ENCODE data around the gene C15orf62.

C15orf62 gene

GRCh38 chr15:40755812-40756208 lies 14.0 kb upstream of the C15orf62 start:
- DNase-seq (ENCODE audit: low spot score) = no peak

- DNase-seq (ENCODE audit: low spot score) = no peak
Observed at GRCh38 chr15:40756938-40757337, 12.8 kb upstream of the C15orf62 start.

- no peak for DNase-seq (ENCODE audit: low spot score)
Observed at GRCh38 chr15:40759961-40760360, 9.8 kb upstream of the C15orf62 start.

DNA sequence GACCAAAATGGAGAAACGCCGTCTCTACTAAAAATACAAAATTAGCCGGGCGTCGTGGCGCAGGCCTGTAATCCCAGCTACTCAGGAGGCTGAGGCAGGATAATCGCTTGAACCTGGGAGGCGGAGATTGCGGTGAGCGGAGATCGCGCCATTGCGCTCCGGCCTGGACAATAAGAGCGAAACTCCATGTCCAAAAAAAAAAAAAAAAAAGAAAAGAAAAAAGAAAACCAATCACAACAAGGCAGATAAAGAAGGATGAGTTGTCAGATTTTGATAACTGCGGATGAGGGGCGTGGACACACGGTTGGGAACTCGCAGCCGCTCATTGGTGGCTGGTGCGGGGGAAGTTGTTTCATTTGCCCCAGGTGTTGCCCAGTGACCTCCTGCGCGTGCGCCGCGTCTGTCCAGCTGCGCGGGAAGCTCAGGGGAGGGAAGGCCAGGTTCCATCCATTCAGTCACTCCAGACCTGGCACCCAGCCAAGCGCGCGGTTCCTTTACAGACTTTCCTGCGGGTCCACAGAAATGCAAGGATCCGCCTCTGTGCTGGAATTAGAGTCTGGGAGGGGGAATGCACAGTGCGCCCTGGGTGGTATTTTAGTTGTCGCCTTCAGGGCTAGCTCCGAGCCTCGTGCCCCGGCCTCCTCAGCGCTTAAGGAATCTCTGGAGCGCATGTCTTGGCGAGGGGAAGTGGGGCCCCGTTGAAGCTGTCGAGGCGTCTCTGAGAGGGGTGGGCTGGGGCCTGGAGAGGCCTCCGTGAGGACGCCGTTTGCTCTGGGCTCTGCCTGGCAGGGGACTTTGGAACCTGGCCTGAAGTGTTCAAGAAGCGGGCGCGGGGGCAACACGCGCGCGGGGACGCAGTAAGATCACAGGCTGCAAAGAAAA lies 6.6 kb upstream of the C15orf62 start:
- DNase-seq (ENCODE audit: low spot score) = peak; percentile 11

GRCh38 chr15:40763801-40764628 lies 5.8 kb upstream of the C15orf62 start, which contains the start of gene GCHFR:
Gene GCHFR (plus strand): TSS chr15:40764068. CDS start chr15:40764181, 113 bp downstream.
- peak; percentile 60 for DNase-seq (ENCODE audit: low spot score)

GRCh38 chr15:40764629-40765103 lies 5.1 kb upstream of the C15orf62 start:
- DNase-seq (ENCODE audit: low spot score) = no peak

DNA sequence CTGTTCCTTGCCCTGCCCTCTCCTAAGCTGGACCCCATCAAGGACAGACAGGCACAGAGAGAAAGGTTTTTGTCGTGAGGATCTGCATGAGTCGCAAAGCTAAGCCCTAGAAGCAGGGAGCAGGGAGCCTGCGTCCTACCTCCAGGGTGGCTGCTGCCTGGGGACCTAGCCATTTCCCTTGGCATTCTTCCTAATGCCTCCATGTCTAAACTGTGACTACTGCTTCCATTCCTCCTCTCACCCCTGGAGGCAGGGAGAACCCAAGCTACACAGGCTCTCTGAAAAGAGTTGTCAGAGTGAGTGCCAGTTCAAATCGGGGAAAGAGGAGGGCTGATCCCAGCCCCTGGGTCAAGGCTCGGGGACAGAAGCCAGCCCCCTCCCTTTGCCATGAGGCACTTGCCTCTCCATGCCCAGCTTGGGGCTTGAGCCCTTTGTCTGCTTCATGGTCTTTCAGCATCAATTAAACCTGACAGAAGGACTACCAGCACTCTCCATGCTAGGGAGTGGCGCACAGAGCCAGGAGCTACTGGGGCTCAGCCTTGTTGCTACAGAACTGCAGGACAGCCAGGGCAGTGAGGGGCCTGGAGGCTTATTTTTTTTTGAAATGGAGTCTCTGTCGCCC lies 3.5 kb upstream of the C15orf62 start:
- no peak for DNase-seq (ENCODE audit: low spot score)

DNA sequence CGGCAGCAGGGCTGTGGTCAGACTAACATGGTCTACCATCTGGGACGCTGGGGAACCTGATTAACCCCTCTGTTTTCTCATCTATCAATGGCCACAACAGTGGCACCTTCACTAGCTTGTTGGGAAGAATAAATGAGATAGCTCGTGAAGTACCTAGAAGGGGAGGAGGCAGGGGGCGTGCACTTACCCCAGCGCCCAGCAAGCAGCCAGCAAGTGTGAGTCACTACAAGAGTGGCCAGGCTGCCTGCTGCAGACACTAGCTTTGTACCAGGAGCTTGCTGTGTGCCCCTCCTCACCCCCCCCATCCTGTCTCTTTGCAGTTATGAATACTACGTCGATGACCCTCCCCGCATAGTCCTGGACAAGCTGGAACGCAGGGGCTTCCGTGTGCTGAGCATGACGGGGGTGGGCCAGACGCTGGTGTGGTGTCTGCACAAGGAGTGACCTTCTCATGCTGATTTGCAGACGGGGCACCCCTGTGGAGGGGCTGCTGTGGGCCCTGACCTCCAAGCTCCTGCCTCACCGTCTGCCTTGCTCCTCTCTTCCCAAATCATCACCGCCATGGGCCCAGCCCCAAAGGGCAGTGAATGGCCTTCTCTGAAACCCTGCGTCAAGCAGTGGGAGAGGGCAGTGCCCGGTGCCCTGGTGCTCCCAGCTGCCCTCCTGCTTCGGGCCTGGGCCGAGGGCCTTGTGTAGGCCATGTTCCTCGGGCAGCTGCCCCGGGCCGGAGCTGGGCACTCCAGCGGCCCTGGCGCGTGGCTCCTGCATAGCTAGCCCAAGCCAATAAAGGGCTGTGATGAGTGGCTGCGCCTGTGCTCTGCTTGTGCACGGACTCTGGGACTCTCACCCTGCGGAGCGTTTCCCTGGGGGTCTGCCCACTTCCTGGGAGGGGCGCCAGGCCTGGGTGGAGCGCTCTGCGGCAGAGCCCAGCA lies 2.6 kb upstream of the C15orf62 start:
- DNase-seq (ENCODE audit: low spot score) = no peak

DNA sequence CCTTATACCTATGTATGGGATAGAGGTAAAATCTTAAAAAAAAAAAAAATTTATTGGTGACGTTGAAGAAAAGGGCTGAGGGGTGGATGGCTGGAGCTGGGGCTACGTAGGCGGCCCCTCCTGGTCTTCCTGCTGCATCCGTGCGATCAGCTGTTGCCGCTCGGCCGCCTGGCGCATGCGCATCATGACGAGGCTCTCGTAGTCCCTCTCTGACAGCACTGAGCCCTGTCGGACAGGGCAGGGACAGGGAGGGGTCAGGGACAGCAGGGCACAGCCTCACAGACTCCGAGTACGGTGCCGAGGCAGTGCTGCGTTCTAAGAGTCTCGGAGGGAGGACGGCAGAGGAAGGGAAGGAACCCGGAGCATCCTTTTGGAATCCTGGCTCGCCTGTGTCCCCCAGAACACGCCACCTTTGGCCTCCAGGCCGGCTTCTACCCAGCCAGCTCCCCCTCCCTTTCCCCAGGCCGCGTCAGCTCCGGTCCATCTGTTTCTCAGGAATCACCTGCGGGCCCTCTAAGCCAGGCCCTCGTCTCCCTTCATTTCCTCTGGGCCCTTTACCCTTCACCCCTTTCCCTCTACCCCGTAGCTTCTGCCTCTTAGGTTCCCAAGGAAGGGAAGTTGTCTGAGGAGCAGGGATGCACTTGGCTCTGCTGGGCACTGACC lies 1.8 kb upstream of the C15orf62 start:
- DNase-seq (ENCODE audit: low spot score) = no peak

DNA sequence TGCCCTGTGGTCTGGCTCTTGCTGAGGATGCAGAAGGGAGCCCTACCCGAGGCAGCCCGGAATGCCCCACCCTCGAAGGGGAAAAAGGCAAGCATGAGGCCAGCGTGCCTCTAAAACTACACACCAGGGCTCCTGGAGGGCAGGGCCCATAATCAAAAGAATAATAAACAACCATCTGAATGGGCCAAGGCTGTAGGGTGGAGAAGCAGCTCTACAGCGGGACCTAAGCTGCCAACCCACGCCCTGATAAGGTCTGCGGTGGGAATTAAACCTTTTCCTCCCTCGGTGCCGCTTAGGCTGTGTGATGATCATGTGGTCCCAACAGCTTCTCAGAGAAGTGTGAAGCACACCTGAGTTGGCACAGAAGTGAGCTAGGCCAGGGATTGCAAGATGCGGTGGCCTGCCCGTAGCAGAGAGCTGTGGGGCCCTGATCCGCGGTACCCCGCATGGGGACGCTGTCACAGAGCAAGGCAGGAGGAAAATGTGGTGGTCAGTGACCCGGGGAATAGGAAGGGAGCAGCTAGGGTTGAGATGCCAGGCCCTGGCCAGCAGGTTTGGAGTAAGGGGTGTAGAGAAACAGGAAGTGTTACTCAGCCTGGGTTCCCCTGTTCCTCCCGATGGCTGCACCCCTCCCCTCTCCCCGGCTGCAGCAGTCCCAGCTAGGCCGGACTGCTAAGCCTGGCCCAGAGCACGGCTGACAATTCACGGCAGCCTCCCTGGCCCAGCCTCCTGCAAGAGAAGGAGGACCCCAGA lies 1.1 kb upstream of the C15orf62 start:
- no peak for DNase-seq (ENCODE audit: low spot score)

GRCh38 chr15:40770147-40770721 lies 454 bp downstream of the C15orf62 start:
- no peak for DNase-seq (ENCODE audit: low spot score)

- DNase-seq (ENCODE audit: low spot score) = no peak
Observed at GRCh38 chr15:40771242-40771641, 1.5 kb downstream of the C15orf62 start.

DNA sequence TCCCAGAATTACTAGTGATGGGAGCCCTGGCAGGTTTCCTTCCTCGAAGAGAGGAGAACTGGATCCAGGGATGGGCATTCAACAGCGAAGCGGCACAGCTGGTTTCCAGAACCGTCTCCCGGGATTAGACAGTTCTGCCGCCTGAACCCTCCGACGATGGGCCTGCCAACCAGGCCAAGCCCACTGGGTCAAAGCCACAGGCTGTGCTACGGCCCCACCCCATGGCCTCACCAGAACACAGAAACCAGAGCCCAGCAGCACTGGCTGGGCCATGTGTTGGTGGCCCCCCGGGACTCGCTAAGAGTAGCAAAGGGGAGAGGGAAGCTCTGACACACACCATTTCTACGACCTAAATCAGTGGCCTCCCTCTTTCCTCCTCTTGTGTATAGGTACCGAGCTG lies 2.2 kb downstream of the C15orf62 start:
- no peak for DNase-seq (ENCODE audit: low spot score)

GRCh38 chr15:40773496-40773895 lies 3.7 kb downstream of the C15orf62 start:
- no peak for DNase-seq (ENCODE audit: low spot score)

- DNase-seq (ENCODE audit: low spot score) = no peak
Observed at GRCh38 chr15:40773902-40774301, 4.1 kb downstream of the C15orf62 start.

DNA sequence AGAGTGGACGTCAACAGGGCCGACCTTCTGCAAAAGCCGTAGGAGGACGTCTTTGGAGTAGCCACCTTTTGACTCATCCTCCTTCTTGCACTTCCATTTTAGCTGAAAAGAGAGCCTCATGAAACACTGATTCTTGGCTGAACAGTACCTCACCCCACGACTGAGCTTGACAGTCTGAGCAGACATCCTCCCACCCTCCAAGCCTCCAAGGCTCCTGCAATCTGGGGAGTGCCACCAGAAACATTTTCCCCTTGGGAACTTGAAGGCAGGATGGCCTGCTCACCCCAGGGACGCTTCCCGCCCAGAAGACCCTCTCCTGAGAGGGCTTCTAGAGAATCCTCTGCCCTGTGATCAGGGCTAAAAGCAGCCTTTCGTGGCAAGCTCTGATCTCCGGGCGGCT lies 5.2 kb downstream of the C15orf62 start:
- DNase-seq (ENCODE audit: low spot score) = no peak

DNA sequence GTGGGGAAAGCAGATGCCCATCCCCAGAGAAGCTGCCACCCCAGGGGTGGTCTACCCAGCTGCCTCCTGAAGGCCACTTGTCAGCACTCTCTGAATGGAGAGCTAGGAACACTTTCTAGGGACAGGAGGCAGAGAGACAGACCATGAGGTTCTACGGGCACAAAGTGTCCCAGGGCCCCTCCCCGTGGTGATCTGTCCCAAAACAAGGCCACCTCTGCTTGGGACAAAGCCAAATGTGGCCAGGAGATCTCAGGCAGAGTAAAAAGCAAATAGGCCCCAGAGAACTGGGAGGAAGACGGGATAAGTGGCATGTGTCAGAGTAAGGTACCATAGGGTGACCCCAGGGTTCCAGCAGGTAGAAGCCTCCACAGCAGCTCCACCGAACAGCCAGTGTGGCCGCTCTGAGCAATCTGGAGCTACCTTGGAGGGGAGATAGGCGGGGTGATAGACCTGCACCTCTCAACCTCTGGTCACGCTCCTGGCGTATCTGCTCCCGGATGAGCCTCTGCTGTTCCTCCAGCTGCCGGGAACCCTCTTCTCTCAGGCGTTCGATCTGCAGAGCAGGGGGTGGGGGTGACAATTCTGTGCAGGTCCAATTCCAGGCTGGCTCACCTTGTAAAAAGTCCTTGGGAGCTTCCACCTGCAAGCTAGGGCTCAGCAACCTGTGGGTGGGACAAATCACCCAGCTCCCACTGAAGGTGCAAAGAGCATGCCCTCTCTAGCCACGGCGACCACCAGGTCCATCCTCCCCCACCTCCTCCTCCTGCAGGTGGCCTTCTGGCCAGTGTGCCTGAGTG lies 6.2 kb downstream of the C15orf62 start:
- DNase-seq (ENCODE audit: low spot score) = no peak

DNA sequence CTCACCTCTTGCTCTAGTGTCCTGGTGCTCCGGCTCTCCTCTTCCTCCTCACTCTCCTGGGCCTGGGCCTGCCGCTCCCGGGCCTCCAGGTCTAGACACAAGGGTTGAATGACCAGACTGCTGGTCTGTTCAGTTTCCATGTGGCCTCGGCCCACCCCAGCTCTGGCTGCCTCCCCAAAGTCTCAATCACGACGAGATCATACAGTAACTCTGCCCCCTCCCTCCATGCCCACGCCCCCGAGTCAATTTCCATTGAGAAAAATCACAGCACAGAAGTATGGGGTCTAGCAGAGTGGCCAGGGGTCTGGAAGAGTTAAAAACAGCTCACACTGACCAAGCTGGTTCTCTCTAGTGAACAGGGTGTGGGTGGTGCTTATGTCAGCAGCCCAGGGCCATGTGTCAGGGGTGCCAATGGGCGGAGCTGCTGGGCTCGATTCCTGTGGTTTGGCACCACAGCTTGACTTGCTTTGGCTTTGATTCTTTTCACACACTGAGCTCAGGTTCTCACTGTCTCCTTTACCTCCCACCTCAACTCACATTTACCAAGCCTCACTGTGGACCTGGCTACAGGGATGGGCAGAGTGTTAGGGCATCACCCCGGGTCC lies 6.9 kb downstream of the C15orf62 start:
- peak; percentile 66 for DNase-seq (ENCODE audit: low spot score)

Data from CD4-positive, alpha-beta T cell treated with Interleukin-2 at 100 ng/mL for 4 hours (primary cell).